NCI-H128 (cell line): Measurements from ENCODE around the gene CTNND2.
"Not testable (repeated sequence)": the region's sequence is repeated elsewhere in the genome, so short reads cannot be mapped to it uniquely, and the experiment has no call there.

Source experiments
- DNase-seq: peaks from one replicate; lab custom pipeline; 2025; ENCODE audit not compliant: unreplicated experiment; lab: John Stamatoyannopoulos, UW

CTNND2 gene

DNA sequence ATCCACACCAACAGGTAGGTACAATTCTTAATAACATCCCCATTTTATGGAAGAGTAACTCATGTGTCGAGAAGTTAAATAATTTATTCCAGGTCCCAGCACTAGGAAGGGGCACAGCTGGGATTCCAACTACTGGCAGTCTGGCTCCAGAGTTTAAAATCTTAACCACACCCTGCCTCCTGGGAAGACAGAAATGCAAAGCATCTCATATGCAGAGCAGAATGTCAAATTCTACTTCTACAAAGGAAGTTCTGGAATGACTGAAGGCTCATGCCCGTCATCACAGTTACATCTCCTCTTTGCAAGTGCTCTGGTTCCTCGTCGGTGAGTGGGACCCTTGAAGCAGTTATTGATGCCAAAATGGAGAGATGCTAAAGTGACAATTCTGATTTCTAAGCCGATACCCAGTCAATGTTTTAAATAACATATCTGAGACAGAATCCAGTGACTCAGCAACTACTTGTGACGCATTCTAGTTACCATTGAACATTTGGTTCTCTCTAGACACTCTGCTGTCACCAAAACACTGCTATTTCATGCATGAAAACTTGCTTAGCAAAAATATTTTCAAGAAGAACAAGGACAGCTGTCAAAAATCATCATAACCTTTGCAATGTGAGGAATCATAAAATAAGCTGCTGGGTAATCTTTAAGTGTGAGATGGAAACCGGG lies 412.7 kb downstream of the CTNND2 start:
- no peak for DNase-seq

DNA sequence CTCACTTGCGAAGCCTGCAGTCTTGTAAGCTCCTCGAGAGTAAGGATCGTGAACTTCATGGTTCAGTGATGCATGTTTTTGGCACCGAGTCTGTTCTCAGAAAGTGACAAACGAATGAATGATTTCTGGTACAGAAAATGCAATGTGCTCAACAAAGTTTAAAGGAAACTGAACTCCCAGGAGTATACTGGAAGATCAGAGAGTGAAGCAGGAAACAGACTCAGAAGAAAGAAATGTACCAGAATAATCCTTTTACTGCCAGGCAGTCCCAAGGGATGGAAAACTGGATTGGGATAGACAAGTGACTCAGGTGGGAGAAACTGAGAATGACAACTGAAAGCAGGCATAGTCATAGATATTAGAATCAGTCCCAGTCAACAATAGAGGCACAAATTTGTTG lies 420.6 kb downstream of the CTNND2 start:
- no peak for DNase-seq

DNA sequence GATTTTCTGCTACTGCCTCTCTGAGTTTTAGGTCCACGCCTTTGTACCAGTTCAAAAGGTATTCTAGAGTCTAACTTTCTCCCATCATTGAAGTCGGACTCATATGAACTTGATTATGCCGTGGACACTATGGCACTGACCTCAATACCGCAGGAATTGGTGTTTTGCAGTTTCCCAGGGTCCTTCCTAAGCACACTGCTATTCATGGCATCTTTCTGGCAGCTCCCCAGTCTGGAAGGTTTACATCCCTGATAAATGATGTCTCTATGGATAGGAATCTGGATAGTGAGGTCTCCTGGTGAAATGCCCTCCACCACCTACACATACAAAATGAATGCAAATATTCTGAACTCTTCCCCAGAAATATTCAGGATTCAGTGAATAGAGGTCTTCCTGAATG lies 422.2 kb downstream of the CTNND2 start:
- DNase-seq = no peak

DNA sequence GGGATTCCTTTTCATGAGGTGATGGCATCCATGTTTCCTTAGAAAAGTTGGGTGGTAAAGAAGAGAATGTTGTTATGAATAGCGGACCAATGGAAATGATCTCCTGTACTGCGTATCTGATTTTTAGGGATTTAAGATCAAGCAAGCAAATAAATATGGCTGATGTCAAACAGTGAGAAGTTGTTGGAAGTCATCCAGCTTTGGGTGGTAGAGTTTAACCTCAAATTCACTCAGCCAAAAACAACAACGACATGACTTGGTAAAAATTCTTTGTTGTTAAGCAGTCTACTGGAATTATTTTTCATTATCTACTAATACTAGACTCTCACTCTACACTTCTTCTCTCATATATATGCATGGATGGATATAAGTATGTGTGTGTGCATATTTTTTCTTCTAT lies 426.5 kb downstream of the CTNND2 start:
- no peak for DNase-seq

DNA sequence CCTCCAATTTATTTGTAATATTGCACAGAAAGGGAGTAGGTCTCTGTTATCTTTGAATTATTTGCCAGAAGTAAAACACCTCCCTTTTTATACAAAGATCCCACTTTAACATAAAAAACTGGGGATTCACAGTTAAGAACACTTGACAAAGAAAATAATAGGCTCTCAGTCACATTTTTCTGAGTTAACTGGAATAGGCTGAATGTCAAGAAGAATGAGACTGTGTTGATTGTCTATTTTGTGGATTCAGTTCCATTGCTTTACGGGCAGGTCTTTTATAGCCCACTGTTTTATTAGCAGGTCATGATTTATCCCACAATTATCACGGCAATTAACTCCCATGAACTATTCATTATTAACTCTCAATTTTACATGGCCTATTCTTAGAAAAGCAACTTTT lies 427.4 kb downstream of the CTNND2 start:
- DNase-seq = no peak

DNA sequence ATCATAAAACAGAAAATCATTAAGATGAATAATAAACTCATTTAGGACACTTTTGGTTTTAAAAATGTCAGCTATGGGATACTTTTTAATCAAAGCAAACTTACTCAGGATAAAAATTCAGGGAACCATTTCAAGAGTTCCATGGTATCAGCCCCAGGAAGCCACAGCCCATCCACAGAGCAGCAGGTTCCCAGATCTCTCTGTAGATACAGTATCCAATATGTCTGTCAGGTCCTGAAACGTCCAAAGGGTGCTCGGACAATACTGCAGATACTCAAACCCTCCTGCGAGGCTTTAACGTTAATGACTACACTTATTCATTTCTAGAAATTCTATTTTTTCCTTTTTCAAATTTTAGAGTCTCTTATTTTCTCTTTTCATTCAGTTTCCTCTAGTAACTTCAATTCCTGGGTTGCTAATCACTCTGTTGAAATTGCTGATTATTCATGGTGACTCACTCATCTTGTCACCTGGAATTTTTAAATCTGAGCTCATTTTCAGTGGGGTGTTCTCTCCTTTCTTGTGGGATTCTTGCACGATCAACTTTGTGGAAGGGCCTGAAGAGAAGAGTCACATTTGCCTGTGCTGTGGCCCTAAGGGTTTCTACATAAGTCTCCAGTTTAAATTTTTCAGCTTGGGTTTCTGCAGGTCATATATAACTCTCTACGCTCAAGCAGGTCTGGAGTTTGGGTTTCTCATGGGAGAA lies 435.8 kb downstream of the CTNND2 start:
- no peak for DNase-seq

DNA sequence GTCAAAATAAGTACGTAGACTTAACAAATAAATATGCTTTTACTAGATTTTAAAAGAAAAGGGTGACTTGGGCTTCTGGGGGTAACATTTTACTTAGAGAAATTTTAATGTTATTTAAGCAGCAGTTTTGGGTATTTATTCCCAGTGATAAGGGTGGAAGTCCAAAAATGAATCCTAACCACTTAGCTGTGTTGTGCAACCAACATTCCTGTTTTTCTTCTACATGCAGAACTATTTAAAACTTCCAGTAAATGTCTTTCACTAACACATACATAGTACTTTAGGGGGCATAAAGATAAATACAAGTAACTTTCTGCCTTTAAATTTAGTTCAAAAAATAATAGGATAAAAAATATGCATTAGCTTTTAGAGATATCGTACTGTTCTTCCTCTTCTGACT lies 436.7 kb downstream of the CTNND2 start:
- no peak for DNase-seq

DNA sequence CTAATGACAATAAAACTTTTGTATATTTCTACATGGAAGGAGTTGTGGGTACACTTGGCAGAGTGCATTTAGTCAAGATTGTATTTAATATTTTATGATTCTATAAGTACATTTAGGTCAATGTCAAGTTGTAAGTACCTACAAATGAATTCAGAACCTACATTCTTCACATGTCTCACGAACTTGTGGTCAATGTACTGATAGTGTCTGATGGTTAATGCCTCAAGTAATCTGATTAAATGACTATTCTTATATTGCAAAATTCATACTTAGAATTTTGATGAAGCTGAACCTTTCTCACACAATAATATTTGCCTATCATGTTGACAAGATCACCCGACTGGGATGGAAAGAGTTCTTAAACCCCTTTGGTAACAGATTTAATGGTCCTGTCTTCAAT lies 444.5 kb downstream of the CTNND2 start:
- DNase-seq = no peak

DNA sequence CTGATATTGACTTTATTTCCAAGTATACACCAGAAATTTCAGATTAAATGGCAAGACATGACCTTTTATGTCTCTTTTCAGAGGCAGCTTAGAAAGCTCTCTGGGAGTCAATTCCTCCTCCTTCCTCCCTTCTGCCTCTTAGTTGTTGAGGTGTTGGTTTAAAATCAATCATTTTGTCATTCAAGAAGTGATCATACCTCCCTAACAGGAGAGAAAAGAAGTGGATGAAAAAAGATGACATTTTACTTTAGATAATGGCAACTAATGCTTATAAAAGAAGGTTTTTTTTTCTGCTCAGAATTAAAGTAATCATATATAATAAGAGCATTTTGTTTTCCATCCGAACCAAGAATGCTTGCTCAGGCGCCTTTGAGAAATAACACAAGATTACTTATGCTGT lies 448.7 kb downstream of the CTNND2 start:
- no peak for DNase-seq

DNA sequence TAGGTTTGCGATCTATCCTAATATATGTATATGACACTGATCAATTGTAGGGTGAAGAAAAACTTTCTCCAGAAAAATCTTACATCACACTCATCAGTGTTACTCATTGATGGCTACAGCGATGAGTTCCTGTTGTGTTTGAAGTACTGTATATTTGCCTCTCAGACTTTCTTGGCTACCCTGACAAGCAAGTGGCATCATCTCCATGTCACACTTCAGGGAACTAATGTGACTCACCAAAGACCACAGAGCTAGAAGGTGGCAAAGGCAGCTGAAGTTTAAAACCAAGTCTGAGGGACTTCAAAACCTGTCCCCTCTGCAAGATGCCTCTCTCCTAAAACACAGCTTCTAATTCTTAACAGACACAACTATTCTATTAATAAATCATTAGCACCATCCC lies 451.4 kb downstream of the CTNND2 start:
- no peak for DNase-seq

DNA sequence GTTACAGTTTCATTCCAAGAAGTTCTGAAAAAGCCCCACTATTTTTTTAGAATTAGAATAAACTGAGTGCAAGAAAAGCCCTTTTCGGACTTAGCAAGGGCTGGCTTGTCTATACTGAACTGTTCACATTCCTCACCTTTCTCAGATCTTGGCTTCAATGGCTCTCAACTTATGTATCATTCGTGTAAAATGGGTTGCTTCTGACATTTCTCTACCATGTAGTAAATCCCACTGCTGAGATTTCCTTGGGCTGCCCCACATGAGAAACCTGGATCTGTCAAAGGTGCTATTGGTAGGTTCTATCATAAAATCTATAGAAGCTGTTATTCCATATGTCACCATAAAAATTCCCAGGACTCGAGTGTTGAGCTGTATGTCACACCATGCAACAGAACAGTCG lies 454.3 kb downstream of the CTNND2 start:
- DNase-seq = no peak

DNA sequence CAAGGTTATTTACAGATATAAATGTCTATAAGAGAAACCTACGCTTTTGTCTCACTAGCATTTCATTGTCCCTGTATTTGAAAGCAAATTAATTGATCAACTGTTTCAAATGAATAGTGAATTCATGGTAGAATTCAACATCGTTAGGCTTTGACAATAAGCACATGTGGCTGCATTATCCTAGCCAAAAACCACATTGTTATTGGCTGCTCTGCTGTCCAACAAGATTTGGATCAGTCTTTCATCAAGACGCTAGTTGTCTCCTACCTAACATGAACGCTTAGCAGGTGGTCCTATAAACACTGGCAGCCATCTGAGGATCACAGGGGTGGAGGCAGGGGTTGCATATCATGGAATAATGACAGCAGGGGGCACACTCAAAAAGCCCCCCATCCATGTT lies 455.0 kb downstream of the CTNND2 start:
- DNase-seq = no peak

DNA sequence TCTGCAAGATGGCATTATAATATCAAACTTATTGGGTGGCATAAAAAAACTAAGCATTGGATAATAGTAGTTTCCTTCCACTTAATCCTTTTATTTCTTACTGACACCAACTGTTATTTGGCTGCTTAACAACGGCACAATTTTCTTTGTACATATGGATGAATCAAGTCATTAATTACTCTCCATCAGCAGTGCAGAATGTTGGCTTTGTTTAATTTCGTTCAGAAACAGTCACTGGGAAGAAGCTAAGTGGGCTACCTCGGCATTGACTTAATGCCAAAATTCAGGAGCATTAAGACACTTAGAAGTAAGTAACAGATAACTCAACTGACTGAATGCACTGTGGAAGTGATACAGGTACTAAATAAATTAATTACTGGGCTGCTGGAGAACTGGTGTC lies 460.4 kb downstream of the CTNND2 start:
- DNase-seq = no peak

DNA sequence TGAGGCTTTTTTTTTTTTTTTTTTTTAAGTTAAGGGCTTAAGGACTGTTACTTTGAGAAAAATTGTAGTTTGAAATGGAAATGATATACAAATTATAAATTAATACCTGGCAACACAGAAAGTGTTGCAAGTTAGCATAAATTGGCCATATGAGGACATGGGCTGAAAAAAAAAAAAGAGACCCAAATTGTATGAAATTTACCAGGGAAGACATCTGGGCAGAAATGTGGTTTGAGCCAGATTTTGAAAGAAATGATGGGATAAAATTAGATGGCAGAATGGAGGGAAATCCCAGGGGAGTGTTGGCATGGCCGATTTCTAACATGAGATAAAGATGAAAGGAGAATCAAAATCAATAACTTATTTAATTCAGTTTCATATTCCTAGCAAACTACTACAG lies 472.1 kb downstream of the CTNND2 start:
- no peak for DNase-seq

DNA sequence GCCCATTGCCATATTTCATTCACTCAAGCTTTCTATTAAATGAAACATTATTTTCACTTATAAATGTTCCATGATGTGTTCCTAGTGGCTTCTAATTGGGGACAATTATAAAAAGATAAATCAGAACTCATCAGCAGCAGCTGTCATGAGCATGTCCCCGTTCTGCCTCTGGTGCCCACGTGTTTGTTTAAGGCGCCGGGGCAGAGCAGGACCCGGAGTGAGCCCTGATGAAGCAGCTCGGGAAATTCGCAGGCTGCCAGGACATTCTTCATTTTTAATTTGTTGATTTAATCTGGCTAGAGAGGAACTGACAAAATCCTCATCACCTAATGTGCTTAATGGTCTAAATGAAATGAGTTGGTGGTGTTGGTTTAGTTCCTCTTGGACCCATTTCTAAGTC lies 475.0 kb downstream of the CTNND2 start:
- no peak for DNase-seq

DNA sequence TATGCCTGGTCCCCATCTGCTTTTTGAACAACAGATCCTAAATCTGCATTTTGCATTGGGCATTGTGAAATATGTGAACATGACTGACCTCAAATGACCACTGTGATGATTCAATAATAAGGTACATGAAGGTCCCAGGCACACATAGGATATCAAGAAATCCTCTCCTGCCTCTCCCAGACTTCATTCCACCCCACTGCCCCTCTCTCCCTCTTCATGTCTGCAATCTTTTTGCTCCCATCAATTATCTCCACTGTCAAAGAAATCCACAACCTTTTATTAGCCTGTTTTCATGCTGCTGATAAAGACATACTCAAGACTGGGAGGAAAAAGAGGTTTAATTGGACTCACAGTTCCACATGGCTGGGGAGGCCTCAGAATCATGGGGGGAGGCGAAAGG lies 476.7 kb downstream of the CTNND2 start:
- no peak for DNase-seq

DNA sequence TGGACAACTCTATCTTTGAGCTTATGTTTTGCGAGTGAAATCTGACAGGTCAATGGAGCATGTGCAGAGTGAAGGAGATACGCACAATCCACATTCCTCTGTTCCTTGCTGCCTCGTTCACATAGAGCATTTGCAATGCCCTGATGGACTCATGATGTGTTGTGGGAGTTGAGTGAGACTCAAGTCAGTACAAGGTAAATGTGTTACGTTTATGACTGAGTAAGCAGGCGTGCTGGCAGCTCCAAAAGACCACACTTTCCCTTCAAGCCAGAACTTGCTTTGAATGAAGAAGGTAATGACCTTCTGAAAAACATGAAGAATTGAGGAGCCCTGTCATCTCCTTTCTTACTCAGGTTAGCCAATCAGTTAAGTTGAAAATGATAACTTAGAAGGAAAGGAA lies 477.8 kb downstream of the CTNND2 start:
- no peak for DNase-seq

DNA sequence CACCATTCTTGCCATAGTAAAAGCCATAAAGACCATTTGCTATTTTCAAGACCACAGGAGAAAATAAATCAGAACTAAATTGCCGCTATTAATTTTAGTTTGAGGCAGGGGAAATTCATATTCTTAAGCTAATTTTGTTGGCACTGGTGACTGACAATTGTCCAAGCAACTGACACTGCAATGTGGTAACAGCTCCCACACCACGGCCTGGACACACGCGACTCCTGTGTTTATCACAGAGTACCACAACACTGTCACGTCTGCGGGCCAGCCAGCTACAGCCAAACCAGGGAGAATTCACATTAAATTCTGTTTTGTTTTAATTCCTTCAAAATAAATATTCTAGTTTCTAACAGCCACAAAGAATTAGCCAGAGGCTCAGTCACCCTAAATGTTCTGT lies 481.9 kb downstream of the CTNND2 start:
- DNase-seq = no peak

DNA sequence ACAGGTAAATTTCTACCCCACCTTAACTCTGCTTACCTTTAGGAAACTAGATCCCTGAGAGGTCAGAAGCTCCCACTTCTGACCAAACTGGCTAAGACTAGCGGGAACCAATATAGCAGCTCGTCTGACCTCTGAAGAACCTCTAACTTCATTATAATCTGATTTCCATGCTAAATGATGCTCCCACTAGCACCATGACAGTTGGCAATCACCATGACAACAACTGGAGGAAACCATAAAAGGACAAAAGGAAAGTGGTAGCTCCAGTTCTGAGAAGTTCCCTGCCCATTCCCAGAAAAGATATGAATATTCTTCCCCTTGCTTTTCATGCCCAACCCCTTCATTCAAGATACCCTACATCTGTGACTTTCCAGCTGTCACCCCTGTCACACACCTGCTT lies 483.3 kb downstream of the CTNND2 start:
- DNase-seq = no peak

DNA sequence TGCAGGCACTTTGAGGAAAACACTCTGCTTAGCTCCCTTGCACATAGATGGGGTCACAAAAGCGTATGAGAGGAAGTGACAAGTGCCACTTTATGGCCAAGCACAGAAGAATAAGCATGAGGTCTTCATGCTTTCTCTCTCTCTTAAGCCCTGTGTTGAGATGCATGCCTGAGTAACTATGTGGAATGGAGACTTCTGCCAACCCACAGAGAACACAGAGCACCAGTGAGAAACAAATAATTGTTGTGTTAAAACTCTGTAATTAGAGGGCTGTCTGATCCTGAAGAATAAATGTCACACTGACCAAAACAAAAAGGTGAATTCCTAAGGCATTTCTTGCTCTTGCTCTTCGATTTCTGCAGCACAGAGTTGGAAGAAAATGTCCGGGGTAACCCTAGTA lies 488.5 kb downstream of the CTNND2 start:
- DNase-seq = no peak

DNA sequence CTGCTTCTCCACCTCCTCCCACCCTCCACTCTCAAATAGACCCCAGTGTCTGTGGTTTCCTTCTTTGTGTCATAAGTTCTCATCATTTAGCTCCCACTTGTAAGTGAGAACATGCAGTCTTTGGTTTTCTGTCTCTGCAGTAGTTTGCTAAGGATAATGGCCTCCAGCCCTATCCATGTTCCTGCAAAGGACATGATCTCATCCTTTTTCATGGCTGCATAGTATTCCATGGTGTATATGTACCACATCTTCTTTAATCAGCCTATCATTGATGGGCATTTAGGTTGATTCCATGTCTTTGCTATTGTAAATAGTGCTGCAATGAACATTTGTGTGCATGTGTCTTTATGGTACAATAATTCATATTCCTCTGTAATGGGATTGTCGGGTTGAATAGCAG lies 489.5 kb downstream of the CTNND2 start:
- DNase-seq = not testable (repeated sequence)

DNA sequence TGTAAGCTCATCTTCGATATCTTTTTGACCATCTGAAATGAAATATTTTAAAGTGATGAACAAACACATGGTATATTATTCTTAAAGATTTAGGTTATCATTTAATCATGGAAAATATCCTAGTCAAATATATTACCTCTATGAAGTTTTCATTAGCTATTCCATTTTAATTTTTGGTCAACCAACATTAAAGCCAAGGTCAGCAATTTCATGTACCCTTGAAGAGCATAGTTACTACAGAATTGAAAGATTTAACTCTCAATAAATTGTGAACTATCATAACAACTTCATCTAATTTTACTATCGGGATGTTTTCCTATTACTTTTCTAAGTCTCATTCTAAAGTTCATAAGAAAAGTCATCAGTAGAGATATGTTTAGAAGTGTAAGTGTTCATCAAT lies 492.6 kb downstream of the CTNND2 start:
- DNase-seq = no peak

DNA sequence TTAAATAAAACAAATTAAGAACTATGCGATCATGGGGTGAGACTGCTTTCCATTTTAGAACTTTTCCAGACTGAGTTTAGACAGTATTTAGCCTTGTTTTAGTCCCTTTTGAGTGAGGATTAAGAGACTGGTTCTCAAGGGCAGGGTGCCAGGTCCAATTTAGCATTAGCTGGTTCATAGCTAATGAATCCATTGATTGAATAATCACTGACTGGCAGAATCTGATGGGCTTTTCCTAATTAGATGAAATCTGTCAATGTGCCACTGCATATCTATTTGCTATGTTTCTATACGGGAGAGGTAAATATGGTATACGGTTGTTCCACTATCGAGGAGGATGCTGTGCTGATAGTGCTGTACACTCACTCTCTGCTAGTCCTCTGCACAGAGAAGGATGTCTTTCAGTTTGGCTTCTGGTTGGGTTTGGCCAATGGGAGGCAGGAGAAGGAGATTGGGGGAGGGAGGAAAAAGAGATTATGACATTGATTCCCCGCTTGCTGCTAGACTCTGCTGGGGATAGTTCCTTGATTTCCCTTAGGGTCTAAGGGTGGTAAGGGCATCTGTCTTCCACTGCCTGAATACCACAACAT lies 496.6 kb downstream of the CTNND2 start:
- DNase-seq = no peak
